Measurements from ENCODE around the gene GPX2. TPM values are rescaled to one million over a fixed set of nuclear protein-coding genes. Genes with fewer than 3 reads are reported as not detected.

GPX2 gene
- total RNA-seq, 1 experiment from 2014 or later, result 4.3 TPM

- Histone ChIP-seq H3K4me1 (ENCODE audit: insufficient read depth, low read length) (peaks cover 12% of the 10 kb centered on the region), H3K79me2 (ENCODE audit: low read length) (peaks cover 66% of the 10 kb centered on the region), H3K4me2 (ENCODE audit: low read length) (no peak overlapping the region), H3K9ac (ENCODE audit: low read length) (no peak overlapping the region), H3K9me2 (replicated peaks; ENCODE audit: low read length) (no peaks in the 10 kb centered on the region), H2AFZ (ENCODE audit: low read length) (no peak overlapping the region), H4K20me1 (ENCODE audit: low read length) (0 out of 2 replicates have a peak, but pooled peaks cover 3% of the 10 kb centered on the region), H3K27ac (ENCODE audit: low read length) (no peak overlapping the region), H3K27me3 (ENCODE audit: low read length) (no peaks in the 10 kb centered on the region), H3F3A (ENCODE audit: low read length, unreplicated experiment) (no peaks in the 10 kb centered on the region), H3K36me3 (ENCODE audit: low read depth, low read length) (peaks cover 9% of the 10 kb centered on the region; the same call in 1 of the 2 replicates), H3K4me3 (ENCODE audit: low read length) (no peak overlapping the region), H3K9me3 (ENCODE audit: low read length) (no peaks in the 10 kb centered on the region)
- no peak for DNase-seq
- BruUV-seq (replicated peaks), result no TSS peak
- intact Hi-C loops (cut with micrococcal nuclease), result no loop called here
- no peak for TF ChIP-seq EZH2phosphoT487 (IDR thresholded peaks at IDR 0.05; ENCODE audit: borderline replicate concordance, low read length)
- no peak for TF ChIP-seq EZH2 (IDR thresholded peaks at IDR 0.05; ENCODE audit: low read length, unreplicated experiment)
- no peak for TF ChIP-seq CTCF (conservative IDR thresholded peaks at IDR 0.05; ENCODE audit: low read depth, low read length)
- CTCF ChIA-PET, result interaction anchor here (1.0 kb wide), 1 partner anchor 8 kb away, joined by 3 read pairs; no protein-coding TSS in a partner anchor
- POLR2A ChIA-PET (ENCODE audit: unreplicated experiment), result no interaction called here
- no peak for ATAC-seq
Observed at GRCh38 chr14:64919618-64920017, 22.9 kb downstream of the GPX2 start.

GRCh38 chr14:64919215-64919614, 23.3 kb downstream of the GPX2 start:
- Histone ChIP-seq H3K9me3 (ENCODE audit: low read length) (no peaks in the 10 kb centered on the region), H3F3A (ENCODE audit: low read length, unreplicated experiment) (no peaks in the 10 kb centered on the region), H3K9me2 (replicated peaks; ENCODE audit: low read length) (no peaks in the 10 kb centered on the region), H3K9ac (ENCODE audit: low read length) (no peak overlapping the region), H3K27ac (ENCODE audit: low read length) (no peak overlapping the region), H3K4me1 (ENCODE audit: insufficient read depth, low read length) (peaks cover 12% of the 10 kb centered on the region), H3K27me3 (ENCODE audit: low read length) (no peaks in the 10 kb centered on the region), H2AFZ (ENCODE audit: low read length) (no peak overlapping the region), H3K4me2 (ENCODE audit: low read length) (no peak overlapping the region), H3K79me2 (ENCODE audit: low read length) (peaks cover 70% of the 10 kb centered on the region), H3K4me3 (ENCODE audit: low read length) (no peak overlapping the region), H3K36me3 (ENCODE audit: low read depth, low read length) (peaks cover 5% of the 10 kb centered on the region; the same call in 1 of the 2 replicates), H4K20me1 (ENCODE audit: low read length) (0 out of 2 replicates have a peak, but pooled peaks cover 3% of the 10 kb centered on the region)
- intact Hi-C loops (cut with micrococcal nuclease), result no loop called here
- BruUV-seq (replicated peaks), result no TSS peak
- CTCF ChIA-PET, result interaction anchor here (0.6 kb wide), 1 partner anchor 157 kb away, joined by 5 read pairs; no protein-coding TSS in a partner anchor
- ATAC-seq (no peak), DNase-seq (no peak)
- POLR2A ChIA-PET (ENCODE audit: unreplicated experiment), result no interaction called here
- TF ChIP-seq EZH2phosphoT487 (IDR thresholded peaks at IDR 0.05; ENCODE audit: borderline replicate concordance, low read length) (no peak), EZH2 (IDR thresholded peaks at IDR 0.05; ENCODE audit: low read length, unreplicated experiment) (no peak), CTCF (conservative IDR thresholded peaks at IDR 0.05; ENCODE audit: low read depth, low read length) (no peak)

GRCh38 chr14:64918216-64918615, 24.3 kb downstream of the GPX2 start:
- Histone ChIP-seq H3F3A (ENCODE audit: low read length, unreplicated experiment) (no peaks in the 10 kb centered on the region), H2AFZ (ENCODE audit: low read length) (no peak overlapping the region), H3K79me2 (ENCODE audit: low read length) (peaks cover 70% of the 10 kb centered on the region), H3K27me3 (ENCODE audit: low read length) (no peaks in the 10 kb centered on the region), H3K4me2 (ENCODE audit: low read length) (no peak overlapping the region), H3K9ac (ENCODE audit: low read length) (no peak overlapping the region), H3K4me1 (ENCODE audit: insufficient read depth, low read length) (peaks cover 15% of the 10 kb centered on the region), H4K20me1 (ENCODE audit: low read length) (0 out of 2 replicates have a peak, but pooled peaks cover 3% of the 10 kb centered on the region), H3K9me2 (replicated peaks; ENCODE audit: low read length) (no peaks in the 10 kb centered on the region), H3K27ac (ENCODE audit: low read length) (no peak overlapping the region), H3K36me3 (ENCODE audit: low read depth, low read length) (no peaks in the 10 kb centered on the region; the same call in 1 of the 2 replicates), H3K4me3 (ENCODE audit: low read length) (no peak overlapping the region), H3K9me3 (ENCODE audit: low read length) (no peaks in the 10 kb centered on the region)
- DNase-seq (no peak), ATAC-seq (no peak)
- no TSS peak for BruUV-seq (replicated peaks)
- POLR2A ChIA-PET (ENCODE audit: unreplicated experiment), result no interaction called here
- TF ChIP-seq CTCF (conservative IDR thresholded peaks at IDR 0.05; ENCODE audit: low read depth, low read length), result no peak
- TF ChIP-seq EZH2 (IDR thresholded peaks at IDR 0.05; ENCODE audit: low read length, unreplicated experiment), result no peak
- no peak for TF ChIP-seq EZH2phosphoT487 (IDR thresholded peaks at IDR 0.05; ENCODE audit: borderline replicate concordance, low read length)
- CTCF ChIA-PET, result no interaction called here
- intact Hi-C loops (cut with micrococcal nuclease), result no loop called here

Measured in PC-3 (cell line).